Stimulated activated CD8-positive, alpha-beta memory T cell treated with anti-CD3 and anti-CD28 coated beads, Interleukin-7, amount 100 ng/mL, for 24 hours (primary cell): ENCODE data around the gene MSANTD4.
"Not testable (repeated sequence)": the region's sequence is repeated elsewhere in the genome, so short reads cannot be mapped to it uniquely, and the experiment has no call there.

Source experiments
- DNase-seq: peaks from one replicate; pipeline ENCODE4 v3.0.0-alpha.2; 2020; ENCODE audit warnings: low read depth

MSANTD4 gene

GRCh38 chr11:106014035-106014434, 8.0 kb downstream of the MSANTD4 start:
- no peak for DNase-seq

- DNase-seq: no peak
Observed at GRCh38 chr11:106012744-106013143, 9.3 kb downstream of the MSANTD4 start.

DNA sequence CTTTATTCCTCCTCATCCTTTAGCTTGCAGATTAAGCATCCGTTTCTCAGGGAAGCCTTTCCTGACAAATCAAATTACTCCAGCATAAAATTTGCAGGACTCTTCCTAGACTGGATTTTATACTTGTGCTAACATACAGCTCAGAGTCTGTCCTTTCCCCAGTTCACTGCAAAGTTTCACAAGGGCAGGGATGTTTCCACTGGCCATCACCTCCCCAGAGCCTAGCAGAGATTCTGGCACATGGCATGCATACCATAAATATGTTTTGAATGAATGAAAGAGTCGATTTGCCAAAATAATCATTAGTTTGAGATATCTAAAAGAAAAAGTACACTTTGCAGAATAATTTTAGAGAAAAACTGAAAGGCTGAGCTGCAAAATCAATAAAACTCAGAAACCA, 10.6 kb downstream of the MSANTD4 start:
- DNase-seq: no peak

GRCh38 chr11:106003094-106003493, 18.9 kb downstream of the MSANTD4 start:
- DNase-seq: not testable (repeated sequence)

- DNase-seq: no peak
Observed at GRCh38 chr11:106001304-106002012, 20.6 kb downstream of the MSANTD4 start.

- no peak for DNase-seq
Observed at GRCh38 chr11:105991888-105992287, 30.2 kb downstream of the MSANTD4 start.

DNA sequence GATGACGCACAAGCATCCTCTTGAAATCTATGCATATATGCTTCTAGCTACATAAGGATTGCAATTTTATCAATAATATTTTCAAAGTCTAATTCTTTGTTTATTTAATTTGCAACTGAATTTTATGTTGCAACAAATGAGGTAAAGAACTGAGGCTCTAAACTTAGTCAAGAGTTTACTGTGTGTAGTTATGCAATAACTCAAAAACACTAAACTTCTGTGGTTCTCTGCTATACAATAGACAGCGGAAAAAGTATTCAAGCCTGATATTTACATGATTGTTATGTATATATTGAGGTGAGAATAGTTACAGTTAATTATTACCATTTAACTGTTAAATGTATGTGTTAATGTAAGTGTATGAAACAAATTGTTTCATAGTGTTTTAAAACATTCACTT, 32.9 kb downstream of the MSANTD4 start:
- DNase-seq: no peak

DNA sequence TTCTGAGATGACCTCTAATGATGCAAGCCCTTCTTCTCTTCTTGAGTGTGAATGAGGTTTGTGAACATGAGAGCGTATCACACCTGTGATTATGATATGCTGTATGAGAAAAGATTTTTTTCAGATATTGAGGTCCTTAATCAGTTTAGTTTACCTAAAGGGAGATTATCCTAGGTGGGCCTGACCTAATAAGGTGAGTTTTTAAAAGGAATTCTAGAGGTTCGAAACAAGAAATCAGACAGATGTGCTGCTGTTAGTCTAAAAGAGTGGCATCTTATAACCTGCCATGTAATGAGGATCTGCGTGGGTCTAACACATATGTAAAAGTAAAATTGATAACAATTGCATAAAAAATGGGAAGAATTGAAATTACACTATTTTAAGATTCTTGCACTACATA, 33.8 kb downstream of the MSANTD4 start:
- no peak for DNase-seq

DNA sequence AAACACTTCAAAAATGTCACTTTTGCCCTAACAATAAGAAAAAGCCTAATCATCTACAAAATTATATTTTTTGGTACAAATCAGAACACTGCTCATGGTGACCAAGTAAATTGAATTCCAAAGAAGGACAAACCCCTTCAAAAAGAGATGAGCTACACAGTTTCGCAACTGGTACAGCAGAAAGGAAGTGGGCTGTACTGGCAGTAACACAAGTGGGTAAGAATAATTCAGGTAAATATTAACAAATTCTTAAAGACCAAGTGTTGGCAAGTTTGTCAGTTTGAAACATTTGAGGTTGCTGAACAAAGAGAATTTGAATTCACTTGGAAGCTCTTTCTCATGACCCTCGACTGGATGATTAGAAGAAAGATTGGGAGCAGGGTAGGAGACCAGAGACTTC, 35.5 kb downstream of the MSANTD4 start:
- no peak for DNase-seq

DNA sequence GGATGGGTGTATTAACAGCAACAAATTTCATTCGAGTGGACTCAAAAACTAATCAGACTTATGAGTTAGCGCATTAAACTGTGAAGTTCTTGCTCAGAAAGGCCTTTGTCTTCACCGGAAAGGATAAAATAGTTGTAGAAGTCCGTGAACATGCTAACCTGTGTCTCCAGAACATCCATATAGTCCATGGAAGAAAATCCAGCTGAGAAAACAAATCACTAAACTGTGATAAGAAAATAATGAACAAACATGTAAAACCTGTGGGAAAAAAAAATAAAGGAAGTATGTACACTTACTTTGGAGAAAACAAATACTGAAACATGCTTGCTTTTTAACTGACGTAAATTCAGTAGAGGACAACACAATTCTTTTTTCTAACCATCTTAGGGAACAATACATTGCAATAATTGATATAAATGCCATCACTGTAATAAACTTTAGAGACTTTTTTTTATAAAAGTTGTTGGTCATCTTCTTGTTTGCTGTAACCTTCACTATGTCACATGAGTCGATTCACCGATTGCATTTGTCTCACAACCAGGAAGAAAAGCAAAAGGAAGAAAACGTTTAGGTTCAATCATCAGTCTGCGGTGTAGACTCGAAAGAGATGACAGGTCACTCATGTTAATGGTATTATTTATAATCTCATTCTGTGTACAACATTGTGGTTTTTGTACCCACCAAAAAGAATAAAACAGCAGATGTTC, 41.9 kb downstream of the MSANTD4 start:
- no peak for DNase-seq

DNA sequence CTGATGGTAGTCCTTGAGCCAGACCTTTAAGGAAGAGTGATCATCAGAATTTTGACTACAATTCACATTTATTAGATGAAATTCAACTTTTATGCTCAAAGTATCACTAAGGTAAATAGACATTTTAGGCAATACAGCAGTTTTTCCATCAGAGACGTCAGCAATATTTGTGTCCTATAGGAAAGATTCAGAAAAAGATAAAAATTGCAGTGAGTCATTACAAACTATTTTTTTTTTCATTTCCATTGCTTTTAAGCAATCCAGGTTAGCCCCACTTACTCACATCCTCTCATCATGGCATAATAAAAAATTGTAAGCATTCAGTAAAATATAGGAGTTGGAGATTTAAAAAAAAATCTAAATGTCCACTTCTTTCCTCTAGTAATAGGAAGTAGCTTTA, 46.9 kb downstream of the MSANTD4 start:
- no peak for DNase-seq

DNA sequence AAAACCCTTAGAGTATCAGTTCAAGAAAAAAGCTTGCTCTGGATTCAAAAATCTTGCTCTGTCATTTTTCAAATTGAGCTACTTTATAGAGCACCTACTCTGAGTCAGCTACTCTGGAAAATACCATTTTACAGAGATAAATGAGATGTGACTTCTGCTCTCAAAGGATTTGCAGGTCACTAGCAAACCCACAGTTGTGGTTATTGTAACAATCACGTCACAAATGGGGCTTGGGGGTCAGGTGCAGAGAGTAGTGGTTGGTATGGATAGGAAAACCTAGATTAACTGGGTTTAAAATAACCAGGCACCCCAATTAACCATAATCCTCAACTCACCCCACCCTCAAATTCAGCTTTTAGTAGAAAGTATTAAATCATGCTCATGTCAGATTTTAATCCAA, 52.3 kb downstream of the MSANTD4 start:
- DNase-seq: no peak

DNA sequence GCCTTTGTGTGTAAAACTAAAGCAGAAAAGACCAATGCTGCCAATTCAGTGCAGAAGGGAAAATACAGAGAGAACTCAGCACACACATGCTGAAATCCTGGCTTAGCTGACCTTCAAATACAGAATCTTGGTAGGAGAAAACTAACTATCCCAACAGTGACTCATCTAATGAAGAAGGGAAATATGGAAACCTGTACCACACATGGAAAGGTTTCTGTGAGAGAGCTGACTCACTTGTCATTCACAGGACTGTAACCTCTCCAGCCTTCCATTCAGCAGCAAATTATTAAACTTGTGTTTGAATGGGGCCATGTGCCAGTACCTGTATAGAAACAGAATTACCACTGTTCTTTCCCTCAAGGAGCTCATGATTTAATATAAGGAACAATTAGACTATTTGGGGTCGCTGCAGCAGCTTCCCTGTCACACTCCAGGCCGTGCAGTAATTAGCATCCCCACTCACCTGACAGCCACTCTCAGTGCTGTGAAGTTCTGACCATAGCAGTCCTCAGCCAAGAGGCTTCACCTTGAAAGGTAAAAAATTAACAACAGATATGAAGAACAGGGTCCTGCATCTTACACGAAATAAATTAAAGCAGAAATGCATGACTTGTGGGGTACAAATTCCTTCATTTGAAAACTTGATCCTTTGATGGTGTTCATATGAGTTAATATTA, 53.9 kb downstream of the MSANTD4 start:
- no peak for DNase-seq

DNA sequence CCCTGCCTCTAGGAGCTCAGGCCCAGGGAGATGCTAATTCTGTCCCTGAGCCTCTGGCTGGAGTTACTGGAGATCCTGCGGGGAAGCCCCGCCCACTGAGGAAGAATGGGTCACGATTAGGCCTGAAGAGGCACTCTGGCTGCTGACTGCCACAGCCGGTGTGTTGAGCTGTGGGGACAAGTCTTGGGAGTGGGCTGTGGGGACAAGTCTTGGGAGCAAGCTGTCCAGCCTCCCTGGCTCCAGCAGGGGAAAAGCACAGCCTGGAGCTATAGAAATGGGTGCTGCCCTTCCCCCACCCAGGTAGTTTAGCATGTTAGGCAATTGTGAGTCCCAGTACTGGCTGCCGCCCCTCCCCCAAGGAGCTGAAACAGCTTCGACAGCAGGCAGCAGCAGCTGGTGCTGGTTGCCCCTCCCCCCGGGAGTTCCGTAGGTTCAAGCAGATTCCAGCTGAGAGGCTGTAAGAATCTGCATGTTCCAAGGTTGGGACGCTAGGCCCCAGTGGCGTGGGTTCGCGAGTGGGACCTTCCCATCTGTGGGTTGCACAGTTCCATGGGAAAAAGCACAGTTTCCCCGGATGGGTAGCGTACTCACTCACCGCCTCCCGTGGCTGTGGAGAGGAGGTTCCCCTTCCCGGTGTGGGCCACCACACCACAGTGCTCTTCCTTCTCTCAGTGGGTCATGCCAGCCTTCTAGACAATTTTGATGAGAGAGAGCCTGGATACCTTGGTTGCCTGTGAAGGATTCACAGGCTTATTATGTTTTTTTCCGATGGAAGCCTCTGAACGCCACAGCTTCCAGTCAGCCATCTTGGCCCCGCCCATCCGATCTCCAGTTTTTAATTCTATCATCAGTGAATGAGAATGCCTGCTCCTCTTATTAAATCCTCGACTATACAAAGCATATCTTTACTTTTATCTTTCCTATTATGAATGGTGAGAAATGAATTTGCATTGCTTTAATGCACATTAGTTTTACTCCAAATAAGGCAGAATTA, 61.5 kb downstream of the MSANTD4 start:
- DNase-seq: no peak
